Measurements from ENCODE around the gene YAP1.

DNA sequence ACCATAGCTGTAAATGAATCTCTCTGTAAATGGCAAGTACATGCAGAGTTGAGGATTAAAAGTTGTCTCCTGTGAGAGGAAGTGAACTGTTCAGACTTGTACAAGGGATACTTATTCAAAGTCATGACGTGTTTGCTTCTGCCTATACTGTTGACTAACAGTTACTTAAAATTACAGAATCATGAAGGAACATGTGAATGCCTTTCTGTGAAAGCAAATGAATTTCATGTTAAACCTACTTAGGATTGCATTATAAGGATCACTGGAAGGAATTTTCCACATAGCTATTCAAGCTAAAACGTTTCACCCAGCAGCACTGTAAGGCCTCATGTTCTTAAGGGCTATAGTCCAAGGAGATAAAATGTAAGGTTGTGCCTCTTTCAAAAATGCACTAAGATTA lies 113.6 kb downstream of the YAP1 start:
- TF ChIP-seq, protein P1, sequence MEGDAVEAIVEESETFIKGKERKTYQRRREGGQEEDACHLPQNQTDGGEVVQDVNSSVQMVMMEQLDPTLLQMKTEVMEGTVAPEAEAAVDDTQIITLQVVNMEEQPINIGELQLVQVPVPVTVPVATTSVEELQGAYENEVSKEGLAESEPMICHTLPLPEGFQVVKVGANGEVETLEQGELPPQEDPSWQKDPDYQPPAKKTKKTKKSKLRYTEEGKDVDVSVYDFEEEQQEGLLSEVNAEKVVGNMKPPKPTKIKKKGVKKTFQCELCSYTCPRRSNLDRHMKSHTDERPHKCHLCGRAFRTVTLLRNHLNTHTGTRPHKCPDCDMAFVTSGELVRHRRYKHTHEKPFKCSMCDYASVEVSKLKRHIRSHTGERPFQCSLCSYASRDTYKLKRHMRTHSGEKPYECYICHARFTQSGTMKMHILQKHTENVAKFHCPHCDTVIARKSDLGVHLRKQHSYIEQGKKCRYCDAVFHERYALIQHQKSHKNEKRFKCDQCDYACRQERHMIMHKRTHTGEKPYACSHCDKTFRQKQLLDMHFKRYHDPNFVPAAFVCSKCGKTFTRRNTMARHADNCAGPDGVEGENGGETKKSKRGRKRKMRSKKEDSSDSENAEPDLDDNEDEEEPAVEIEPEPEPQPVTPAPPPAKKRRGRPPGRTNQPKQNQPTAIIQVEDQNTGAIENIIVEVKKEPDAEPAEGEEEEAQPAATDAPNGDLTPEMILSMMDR (IDR thresholded peaks at IDR 0.05): no peak
- TF ChIP-seq POLR2A (IDR thresholded peaks at IDR 0.05): no peak
